ENCODE data around the gene SYNPO2. TPM values are rescaled to one million over a fixed set of nuclear protein-coding genes. Genes with fewer than 3 reads are reported as not detected.

The SYNPO2 gene
- total and polyA plus RNA-seq, 2 of the 13 experiments (the other 11 are each of a cell fraction or from before 2014, with no cell fraction given), result not detected

GRCh38 chr4:119046263-119046662 is 157.6 kb downstream of the SYNPO2 start:
- Histone ChIP-seq H3K27ac (ENCODE audit: extremely low read length, insufficient read depth, low read length) (no peak overlapping the region), H4K20me1 (ENCODE audit: insufficient read depth, low read length) (no peaks in the 10 kb centered on the region), H3K4me3 (replicated peaks in 1 of 3; ENCODE audit: insufficient read depth in 1 of 3, low read depth in 2 of 3, low read length in 3 of 3) (no peak overlapping the region), H2AFZ (ENCODE audit: low read length) (no peak overlapping the region), H3K4me1 (ENCODE audit: insufficient read depth, low read length) (peaks cover 5% of the 10 kb centered on the region; the same call in 1 of the 2 replicates), H3K36me3 (replicated peaks in 1 of 2; ENCODE audit: control insufficient read depth in 1 of 2, insufficient read depth in 2 of 2, low read length in 2 of 2) (no peaks in the 10 kb centered on the region), H3K9me3 (ENCODE audit: low read length) (no peaks in the 10 kb centered on the region), H3K4me2 (ENCODE audit: low read depth, low read length) (no peak overlapping the region), H3K79me2 (ENCODE audit: insufficient read depth, low read length) (no peaks in the 10 kb centered on the region), H3K9ac (ENCODE audit: insufficient read depth, low read depth, low read length) (no peak overlapping the region), H3K27me3 (ENCODE audit: control insufficient read depth in 1 of 2, insufficient read depth in 2 of 2, low read length in 2 of 2) (0 out of 5 replicates have a peak, but pooled peaks cover 0 to 4% of the 10 kb centered on the region in 2 experiments)
- POLR2A ChIA-PET, result no interaction called here
- BruUV-seq (replicated peaks), result no TSS peak
- DNase-seq (ENCODE audit: low spot score), result no peak
- intact Hi-C loops (cut with micrococcal nuclease; ENCODE audit: unreplicated experiment), result loop anchor here (10.0 kb wide), 1 partner anchor 99 kb away; no protein-coding TSS in a partner anchor
- no peak for ATAC-seq
- in situ Hi-C loops (cut with HindIII; ENCODE audit: extremely low pct_ligation_motif_present, low pct_unique_long_range_greater_than_20kb), result loop anchor here (10.0 kb wide), 1 partner anchor 169 kb away; the partner anchor contains the start of gene USP53
- FAIRE-seq, result no peak
- CTCF ChIA-PET (ENCODE audit: low intra/inter-chr PET ratio, low total read pairs), result no interaction called here
- 0% methylated on average over 4 of the region's 4 CpGs for WGBS (ENCODE audit: low lambda C conversion rate)
- TF ChIP-seq ZSCAN21 (CRISPR knock-in tag; IDR thresholded peaks at IDR 0.05; ENCODE audit: borderline replicate concordance) (no peak), SRSF1 (optimal IDR thresholded peaks at IDR 0.05; ENCODE audit: low read depth, low read length) (no peak), KDM2A (CRISPR knock-in tag; IDR thresholded peaks at IDR 0.05; ENCODE audit: borderline replicate concordance, low read depth) (no peak), MXD3 (CRISPR knock-in tag; IDR thresholded peaks at IDR 0.05) (no peak), ZFYVE20 (CRISPR knock-in tag; IDR thresholded peaks at IDR 0.05; ENCODE audit: borderline replicate concordance, low read depth) (no peak), SMAD9 (CRISPR knock-in tag; IDR thresholded peaks at IDR 0.05) (no peak), BATF2 (CRISPR knock-in tag; IDR thresholded peaks at IDR 0.05) (no peak), HMGXB4 (CRISPR knock-in tag; IDR thresholded peaks at IDR 0.05; ENCODE audit: borderline replicate concordance in 1 of 2, low read depth in 1 of 2) (no peak), ZNF580 (CRISPR knock-in tag; IDR thresholded peaks at IDR 0.05; ENCODE audit: borderline replicate concordance, low read depth) (no peak), SAP130 (CRISPR knock-in tag; IDR thresholded peaks at IDR 0.05; ENCODE audit: low read depth) (no peak), MAX (IDR thresholded peaks at IDR 0.05) (no peak), ZNF430 (CRISPR knock-in tag; IDR thresholded peaks at IDR 0.05) (no peak)

Data from HepG2 (cell line).